NOMO-1 treated with dmso at 0.1 percent for 144 hours (cell line): ENCODE measurements around the gene PTK6.
"Not testable (repeated sequence)": the region's sequence is repeated elsewhere in the genome, so short reads cannot be mapped to it uniquely, and the experiment has no call there.

Source experiments
- DNase-seq: peaks from one replicate; lab custom pipeline; 2025; ENCODE audit not compliant: unreplicated experiment; lab: John Stamatoyannopoulos, UW

The PTK6 gene

GRCh38 chr20:63483834-63484233, 53.3 kb downstream of the PTK6 start:
- no peak for DNase-seq

GRCh38 chr20:63482021-63482587, 55.1 kb downstream of the PTK6 start:
- no peak for DNase-seq

GRCh38 chr20:63481503-63481902, 55.7 kb downstream of the PTK6 start:
- no peak for DNase-seq

GRCh38 chr20:63479695-63480419, 57.3 kb downstream of the PTK6 start:
- DNase-seq: not testable (repeated sequence)

GRCh38 chr20:63478346-63479302, 58.6 kb downstream of the PTK6 start:
- DNase-seq: no peak
